GOT3 (cell line): ENCODE data around the gene OTX1.
"Not testable (repeated sequence)": the region's sequence is repeated elsewhere in the genome, so short reads cannot be mapped to it uniquely, and the experiment has no call there.

Experiments
- DNase-seq: peaks from one replicate; lab custom pipeline; 2025; ENCODE audit warnings: mixed read lengths; lab: John Stamatoyannopoulos, UW

Gene OTX1

DNA sequence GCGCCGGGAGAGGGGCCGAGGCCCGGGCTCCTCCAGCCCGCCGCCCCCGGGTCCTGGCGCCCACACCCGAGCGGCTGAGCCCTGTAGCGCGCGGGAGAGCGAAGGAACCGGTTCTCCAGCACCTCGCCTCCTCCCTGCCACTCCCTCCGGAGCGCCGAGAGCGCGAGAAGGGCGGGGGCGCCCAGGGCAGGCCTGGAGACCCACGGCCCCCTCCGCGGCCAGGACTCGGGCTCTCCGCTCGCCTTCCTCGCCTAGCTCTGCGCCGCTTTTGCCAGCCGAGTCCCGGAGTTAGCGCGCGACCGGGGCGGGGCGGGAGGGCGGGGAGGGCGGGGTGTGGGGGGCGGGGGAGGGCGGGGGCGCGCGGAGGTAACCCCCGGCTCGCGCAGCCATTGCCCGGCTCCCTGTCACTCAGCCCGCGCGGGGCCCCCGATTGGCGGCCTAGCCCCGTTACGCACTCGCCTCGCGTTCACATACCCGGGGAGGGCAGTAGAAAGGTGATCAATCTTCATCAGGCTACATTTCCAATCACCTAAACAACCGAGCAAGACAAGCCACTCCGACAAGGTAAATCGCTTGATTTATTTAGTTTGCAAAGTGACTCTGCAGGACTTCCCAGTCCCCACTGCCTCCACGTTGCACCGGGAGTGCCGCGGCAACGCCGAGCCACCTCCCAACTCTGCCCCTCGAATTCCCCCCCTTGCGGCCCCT, at the start of gene OTX1:
Gene OTX1 (plus strand): TSS at position 497 of the 708 bp plus-strand sequence. CDS start 2,161 bp downstream, outside the sequence.
- no peak for DNase-seq

DNA sequence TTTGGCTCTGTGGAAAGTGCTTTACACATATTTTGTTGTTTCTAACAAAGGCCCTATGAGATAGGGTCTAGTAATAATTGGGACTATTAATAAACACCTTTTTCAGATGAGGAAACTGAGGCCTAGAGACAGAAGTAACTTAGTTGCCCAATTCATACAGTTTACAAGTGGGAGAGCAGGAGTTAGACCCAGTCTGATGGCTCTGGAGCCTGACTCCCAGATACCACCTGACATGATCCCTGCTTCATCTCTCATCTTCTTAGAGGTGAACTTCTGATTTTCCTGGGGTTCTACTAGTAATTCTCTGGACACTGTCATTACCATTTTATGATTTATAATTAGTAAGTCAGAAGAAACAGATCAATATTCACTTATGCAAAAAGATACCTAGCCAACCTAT, 49.1 kb upstream of the OTX1 start:
- DNase-seq = no peak

DNA sequence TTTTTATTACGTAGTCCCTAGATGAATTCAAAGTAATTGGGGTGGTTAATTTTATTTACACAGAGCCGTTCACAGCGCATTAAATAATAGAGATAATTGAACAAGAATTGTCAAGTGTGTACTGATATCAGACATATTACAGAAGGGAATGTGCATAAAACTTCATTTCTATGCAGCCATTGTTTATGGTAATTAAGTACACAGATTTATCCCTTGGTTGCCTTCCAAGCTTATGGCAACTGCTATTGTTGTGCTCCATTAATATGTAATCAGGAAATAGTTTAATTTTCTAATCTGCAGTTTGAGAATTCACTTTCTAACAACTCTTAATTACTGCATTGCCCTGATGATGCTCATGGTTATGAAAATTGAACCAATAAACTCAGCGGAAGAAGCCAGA, 47.3 kb upstream of the OTX1 start:
- no peak for DNase-seq

DNA sequence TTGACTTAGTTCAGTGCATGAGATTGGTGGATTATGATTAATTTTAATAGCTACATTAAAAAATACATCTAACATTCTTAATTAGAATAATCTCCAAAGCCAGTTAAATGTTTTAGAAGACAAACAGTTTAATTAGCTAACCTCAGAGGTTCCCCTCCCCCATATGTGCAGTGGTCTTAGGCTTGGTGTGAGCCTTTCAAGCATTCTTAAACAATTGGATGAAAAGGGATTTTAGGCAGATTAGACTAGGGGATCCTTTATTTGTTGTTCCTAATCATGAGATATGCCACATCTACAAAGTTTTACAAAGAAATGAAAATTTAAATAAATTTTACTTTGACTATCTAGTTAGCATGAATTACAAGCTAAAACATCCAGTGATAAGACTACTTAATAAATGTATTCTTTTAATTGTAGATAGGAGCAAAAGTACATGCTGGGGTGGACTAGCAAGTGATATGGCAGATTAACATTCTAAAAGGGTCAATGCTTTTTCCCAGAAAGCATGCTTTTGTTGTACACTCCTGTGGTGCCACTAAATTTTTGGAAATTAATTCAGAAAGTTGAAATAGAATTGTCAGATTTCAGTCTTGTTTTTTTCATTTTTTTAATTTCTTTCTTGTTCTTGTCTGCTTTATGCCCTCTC, 42.7 kb upstream of the OTX1 start:
- no peak for DNase-seq

DNA sequence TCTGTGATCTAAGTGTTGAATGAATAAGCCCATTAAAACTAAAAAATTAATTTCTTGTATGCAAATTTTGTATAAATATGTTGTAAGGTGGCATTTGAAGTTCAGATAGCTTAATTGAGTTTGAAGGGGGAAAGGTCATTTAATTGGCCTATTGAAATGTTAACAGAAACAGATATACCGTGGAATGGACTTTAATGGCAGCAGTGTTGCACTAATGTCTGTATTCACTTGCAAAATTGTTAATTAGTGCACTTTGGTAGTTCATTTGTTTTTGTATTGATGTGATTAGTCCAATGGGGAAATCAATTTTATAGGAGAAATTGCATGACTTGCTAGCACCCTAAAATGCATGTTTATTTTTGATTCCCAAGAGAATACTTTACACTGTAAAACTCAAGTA, 41.8 kb upstream of the OTX1 start:
- DNase-seq = no peak

- no peak for DNase-seq
Observed at GRCh38 chr2:63009490-63009889, 41.1 kb upstream of the OTX1 start.

DNA sequence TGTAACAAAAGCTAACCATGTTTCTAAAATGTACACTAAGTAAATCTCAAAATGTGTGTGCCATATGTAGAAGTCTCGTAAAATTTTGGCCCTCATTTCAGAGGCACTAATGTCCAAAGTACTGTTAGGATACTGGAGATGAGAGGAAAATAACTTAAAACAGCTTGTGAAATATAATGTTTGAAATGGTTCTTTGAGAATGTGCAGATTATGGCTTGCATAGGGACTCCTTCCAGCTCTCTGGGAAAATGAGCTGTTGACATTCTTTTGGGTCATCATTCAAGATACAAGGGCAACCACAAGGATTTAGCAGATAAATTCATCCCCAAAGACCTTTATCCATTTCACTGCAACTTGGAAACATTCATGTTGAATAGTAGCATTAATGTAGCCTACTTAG, 38.1 kb upstream of the OTX1 start:
- no peak for DNase-seq

GRCh38 chr2:63013438-63013837, 37.2 kb upstream of the OTX1 start:
- no peak for DNase-seq

GRCh38 chr2:63015389-63015788, 35.2 kb upstream of the OTX1 start:
- no peak for DNase-seq

DNA sequence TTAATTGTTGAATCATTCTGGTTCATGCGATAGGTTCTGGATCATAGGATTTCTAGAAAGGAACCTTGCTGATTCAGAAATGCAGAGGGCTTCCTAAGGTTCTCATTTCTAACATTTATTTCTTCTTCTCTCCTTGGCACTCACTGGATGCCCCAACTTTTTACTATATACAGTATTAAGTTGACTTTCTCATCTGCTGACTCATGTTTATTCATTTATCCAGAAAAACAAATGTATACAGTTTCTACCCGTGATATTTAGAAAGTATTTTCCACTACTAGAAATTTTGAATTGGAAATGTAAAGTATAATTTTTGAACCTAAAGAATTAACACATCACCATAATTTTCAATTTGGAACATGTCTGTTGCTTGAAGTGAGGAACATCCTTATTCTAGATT, 32.2 kb upstream of the OTX1 start:
- DNase-seq = no peak

DNA sequence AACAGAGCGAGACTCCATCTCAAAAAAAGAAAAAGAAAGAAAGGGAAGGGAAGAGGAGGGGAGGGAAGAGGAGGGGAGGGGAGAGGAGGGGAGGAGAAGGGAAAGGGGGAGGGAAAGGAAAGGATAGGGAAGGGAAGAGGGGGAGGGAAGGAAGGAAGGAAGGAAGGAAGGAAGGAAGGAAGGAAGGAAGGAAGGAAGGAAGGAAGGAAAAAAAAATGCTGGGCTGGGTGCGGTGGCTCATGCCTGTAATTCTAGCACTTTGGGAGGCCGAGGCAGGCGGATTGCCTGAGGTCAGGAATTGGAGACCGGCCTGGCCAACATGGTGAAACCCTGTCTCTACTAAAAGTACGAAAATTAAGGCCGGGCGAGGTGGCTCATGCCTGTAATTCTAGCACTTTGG, 30.9 kb upstream of the OTX1 start:
- not testable (repeated sequence) for DNase-seq

- no peak for DNase-seq
Observed at GRCh38 chr2:63023444-63023843, 27.2 kb upstream of the OTX1 start.

DNA sequence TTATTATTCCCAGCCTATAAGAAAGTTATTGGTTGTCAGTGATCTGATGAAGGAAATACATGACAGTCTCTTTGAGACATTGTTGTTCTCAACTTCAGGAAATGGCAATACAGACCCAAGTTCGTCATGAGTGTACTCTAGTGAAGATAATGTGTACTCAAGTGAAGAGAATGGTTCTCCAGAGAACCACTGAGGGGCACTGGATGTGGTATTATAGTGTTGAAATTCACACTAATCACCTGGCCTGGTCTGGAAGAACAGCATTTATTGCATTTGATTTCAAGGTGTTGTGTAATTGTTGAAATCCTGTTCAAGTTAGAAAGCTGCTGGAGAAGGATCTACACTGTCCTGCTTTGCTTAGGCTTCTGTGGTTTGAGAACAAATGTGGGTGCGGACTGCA, 23.4 kb upstream of the OTX1 start:
- DNase-seq = no peak

DNA sequence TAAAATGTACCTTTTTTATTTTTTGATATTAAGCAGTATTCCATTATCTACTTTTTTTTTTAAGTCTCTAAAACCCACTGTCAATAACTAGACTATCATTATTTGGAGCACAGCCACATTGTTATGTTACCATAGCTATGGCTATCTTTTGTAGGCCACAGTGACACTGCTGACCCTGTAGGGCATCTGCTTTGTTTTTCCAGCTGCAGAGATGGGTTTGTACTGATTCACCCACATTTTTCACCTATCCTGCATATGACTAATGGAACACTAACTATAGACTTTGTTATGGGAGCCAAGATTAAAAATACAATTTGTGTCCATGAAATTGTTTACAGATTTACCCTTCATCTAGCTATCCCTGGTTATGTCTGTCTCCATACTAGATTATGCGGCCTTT, 21.6 kb upstream of the OTX1 start:
- DNase-seq = no peak

GRCh38 chr2:63034526-63034925, 16.1 kb upstream of the OTX1 start:
- no peak for DNase-seq

GRCh38 chr2:63035169-63035568, 15.5 kb upstream of the OTX1 start:
- DNase-seq = no peak

DNA sequence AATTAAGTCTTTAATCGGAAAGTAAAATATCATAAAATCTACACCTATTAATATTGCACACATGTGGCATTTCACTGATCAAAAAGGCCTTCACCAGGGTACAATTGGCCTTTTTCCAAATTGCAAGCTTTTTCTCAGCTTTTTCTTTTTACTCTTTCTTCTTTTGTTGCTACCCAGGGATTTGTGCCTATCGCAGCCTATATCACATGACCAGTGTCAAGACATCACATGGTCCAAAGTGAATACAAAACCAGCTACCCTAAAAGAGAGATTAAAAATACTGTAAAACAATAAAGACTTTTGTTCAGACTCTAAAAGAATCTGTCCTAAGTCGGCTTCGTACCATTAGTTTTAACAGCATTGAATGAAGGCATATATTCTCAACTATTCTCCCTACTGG, 15.0 kb upstream of the OTX1 start:
- DNase-seq = no peak

DNA sequence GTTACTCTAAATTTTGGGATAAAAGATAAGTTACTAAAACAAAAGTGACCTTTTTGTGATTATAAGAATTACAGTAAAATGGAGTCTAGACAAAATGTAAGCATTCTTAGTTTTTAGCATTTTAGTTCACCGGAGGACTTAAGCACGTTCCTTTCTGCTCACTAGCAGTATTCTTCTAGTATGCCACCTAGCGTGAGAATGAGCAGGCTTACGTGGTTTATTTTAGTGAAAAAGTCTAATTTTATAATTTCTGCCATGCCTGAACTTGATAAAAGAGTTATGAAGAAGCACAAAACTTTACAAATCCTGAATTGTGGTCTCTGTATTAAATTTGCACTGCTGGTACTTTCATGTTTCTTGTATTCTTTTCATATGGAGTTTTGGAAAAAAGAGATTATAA, 12.6 kb upstream of the OTX1 start:
- DNase-seq = no peak

GRCh38 chr2:63040586-63040985, 10.0 kb upstream of the OTX1 start:
- DNase-seq = no peak

- DNase-seq = no peak
Observed at GRCh38 chr2:63041592-63041991, 9.0 kb upstream of the OTX1 start.

DNA sequence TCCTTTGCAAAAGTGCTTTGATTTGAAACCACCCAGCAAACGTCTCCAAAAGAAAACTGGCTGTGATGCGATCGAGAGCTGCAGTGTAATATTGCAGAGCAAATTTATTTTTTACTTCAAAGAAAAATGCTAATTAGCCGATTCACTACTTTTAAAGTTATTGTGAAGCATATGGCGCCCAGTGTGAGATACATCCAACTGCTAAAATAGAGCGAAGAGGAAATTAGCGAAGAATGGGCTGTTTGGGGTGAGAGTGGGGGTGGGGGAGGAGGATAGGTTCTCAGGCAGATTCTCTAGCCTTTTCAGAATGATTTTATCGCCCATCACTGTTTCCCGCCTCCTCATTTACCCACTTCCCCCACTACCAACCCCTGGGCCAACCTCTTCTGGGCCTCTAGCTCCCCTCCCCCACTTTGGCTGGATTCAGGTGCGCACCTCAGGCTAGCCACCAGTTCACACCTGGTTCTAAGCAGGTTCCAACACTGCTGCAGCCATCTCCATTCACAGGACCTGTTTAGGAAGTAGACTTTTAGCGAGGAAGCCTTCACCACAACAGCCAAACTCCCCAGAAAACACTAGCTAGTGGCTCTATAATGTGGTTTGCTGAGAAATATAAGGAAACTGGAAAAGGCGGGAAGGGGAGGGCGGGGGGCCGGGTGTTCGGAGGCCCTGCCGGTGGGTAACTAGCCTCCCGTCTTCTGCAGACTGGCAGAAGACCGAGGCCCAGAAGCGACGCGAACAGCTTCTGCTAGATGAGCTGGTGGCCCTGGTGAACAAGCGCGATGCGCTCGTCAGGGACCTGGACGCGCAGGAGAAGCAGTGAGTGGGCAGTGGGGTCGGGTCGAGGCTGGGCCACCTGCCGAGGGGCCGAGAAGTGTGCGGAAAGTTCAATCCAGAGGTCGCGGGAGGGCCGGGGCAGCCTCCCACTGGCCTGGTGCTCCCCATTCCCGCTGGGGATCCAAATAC, 6.0 kb upstream of the OTX1 start:
- DNase-seq = no peak

DNA sequence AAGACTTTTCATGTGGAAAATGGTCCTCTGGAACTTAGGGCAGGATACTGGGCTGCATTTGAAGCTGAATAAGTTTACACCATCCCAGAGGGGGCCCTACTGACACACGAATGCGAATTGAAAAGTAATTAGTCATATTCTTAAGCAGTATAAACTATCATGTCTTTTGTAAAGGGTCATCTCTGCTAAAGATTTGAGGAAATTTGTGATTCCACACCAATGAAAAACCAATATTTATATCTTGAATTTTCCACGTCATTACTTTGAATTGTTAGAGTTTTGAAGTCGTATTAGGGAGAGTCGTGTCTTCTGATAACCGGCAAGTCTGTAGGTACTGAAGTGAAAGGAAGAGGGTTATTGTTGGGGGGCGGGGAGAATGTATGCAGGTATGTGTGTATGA, 4.1 kb upstream of the OTX1 start:
- DNase-seq = no peak

DNA sequence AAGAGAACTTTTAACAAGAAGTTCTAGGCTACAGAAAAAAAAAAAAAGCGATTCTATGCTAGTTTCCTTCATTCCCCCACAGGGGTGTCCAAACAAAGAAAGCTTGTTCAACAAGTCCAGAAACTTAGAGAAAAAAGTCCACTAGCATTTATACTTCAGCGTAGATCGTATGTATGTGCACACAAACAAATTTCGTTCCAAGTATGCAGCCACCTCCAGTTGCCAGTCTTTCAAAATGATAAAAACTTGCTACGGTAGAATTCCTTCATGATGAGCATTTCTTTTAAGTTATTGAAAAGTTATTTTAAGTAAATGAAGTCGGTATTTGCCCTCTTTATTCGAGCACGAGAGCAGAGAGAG, 3.7 kb upstream of the OTX1 start:
- no peak for DNase-seq
